Peyer's patch (tissue), 4 donors: ENCODE results near the gene SLBP.

Experiments
- POLR2A ChIP-seq, 2 donors: fragments of 450-650 bp; IDR thresholded peaks; one replicate each; pipeline ENCODE4 v1.5.1; 2017; ENCODE audit warnings: antibody characterized with exemption in 2 of 2, mild to moderate bottlenecking in 2 of 2, moderate library complexity in 2 of 2
- TF ChIP-seq, protein P1 (sequence below), 6 experiments: fragments of 450-650 bp in 4 of 6; fragments of 200-600 bp in 2 of 6; sonication (generic) in 1 of 6; IDR thresholded peaks; one replicate each; pipeline ENCODE4 v1.5.1; 2017 to 2019; ENCODE audit warnings: antibody characterized with exemption in 6 of 6, mild to moderate bottlenecking in 3 of 6, moderate library complexity in 1 of 6

DNA sequence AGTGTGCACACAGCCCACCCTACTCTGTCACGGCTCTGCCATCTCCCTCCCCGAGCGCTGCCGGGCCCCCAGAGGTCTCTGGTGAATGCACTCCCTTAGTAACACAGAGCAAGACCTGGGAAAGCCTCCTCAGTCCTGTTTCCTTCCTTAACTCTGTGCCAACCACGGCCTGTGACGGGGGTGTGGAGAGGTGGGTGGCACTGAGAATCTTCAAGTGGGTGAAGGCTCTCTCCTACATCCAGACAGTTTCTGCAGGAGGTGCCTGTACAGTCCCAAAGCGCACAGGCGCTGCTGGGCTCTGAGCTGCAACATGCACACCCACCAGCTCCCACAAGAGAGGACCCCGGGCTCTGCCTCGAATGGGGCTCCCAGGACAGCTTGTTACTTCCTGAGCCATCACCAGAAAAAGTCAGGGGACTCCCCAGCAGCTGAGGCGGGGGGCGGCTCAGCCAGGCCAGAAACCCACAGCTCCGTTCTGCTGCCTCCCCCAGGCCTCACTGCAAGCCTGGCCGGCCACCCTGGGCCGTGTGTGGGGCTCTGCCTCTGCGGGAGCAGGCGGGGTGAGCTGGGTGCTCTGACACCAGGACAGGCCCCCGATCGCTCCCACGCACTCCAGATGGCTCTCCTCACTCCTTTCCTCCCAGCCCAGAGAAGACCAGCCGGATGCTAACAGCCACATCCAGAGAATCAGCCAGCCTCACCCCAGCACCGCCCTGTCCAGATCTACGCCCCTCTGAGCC is 57.7 kb downstream of the SLBP start:
- TF ChIP-seq, protein P1, sequence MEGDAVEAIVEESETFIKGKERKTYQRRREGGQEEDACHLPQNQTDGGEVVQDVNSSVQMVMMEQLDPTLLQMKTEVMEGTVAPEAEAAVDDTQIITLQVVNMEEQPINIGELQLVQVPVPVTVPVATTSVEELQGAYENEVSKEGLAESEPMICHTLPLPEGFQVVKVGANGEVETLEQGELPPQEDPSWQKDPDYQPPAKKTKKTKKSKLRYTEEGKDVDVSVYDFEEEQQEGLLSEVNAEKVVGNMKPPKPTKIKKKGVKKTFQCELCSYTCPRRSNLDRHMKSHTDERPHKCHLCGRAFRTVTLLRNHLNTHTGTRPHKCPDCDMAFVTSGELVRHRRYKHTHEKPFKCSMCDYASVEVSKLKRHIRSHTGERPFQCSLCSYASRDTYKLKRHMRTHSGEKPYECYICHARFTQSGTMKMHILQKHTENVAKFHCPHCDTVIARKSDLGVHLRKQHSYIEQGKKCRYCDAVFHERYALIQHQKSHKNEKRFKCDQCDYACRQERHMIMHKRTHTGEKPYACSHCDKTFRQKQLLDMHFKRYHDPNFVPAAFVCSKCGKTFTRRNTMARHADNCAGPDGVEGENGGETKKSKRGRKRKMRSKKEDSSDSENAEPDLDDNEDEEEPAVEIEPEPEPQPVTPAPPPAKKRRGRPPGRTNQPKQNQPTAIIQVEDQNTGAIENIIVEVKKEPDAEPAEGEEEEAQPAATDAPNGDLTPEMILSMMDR (IDR thresholded peaks at IDR 0.05), result no peak
- no peak for TF ChIP-seq POLR2A (IDR thresholded peaks at IDR 0.05)
